Measurements from ENCODE around the gene PPP4C. TPM values are rescaled to one million over a fixed set of nuclear protein-coding genes. Genes with fewer than 3 reads are reported as not detected.

Gene PPP4C
- total RNA-seq, 4 donors from 2014 or later: 49.8 to 59.1 (median 56.3) TPM

DNA sequence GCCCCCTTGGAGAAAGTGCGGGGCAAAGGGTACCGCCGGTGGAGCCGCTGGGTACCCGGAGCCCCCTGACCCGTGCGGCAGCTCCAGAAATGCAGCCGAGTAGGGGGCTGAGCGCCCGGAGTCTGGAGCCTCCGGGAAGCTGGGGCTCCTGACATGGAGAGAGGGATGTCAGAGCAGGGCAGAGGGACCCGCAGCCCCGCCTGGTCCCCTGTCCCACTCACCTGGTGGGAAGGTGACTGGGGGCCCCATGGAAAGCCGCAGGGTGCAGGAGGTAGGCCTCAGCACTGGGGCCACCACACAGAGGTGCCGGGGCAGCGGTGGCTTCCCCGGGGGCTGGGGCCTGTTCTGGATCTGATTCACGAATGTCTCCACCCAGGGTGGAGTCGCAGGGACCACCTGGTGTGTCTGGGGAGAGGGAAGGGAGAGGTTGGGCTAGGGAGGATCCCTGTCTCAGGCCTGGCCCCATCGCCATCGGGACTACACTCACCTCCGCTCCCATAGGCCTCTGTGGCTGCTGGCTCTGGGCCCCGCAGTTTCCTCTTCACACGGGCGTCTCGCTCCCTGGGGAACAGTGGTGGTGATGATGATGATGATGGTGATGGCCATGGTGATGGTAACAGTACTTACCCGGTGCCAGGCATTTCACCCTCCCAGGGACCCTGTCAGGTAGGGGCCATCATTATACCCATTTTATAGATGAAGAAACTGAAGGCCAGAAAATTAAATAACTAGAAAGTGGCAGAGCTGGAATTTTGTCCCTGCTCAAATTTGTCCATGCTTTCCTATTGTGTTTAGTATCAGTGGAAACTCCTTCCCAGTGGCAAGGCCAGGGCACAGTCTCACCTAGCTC is 10.7 kb downstream of the PPP4C start:
- TF ChIP-seq, protein P1, sequence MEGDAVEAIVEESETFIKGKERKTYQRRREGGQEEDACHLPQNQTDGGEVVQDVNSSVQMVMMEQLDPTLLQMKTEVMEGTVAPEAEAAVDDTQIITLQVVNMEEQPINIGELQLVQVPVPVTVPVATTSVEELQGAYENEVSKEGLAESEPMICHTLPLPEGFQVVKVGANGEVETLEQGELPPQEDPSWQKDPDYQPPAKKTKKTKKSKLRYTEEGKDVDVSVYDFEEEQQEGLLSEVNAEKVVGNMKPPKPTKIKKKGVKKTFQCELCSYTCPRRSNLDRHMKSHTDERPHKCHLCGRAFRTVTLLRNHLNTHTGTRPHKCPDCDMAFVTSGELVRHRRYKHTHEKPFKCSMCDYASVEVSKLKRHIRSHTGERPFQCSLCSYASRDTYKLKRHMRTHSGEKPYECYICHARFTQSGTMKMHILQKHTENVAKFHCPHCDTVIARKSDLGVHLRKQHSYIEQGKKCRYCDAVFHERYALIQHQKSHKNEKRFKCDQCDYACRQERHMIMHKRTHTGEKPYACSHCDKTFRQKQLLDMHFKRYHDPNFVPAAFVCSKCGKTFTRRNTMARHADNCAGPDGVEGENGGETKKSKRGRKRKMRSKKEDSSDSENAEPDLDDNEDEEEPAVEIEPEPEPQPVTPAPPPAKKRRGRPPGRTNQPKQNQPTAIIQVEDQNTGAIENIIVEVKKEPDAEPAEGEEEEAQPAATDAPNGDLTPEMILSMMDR (IDR thresholded peaks at IDR 0.05): no peak
- DNase-seq (ENCODE audit: low spot score) (no peak), ATAC-seq (ENCODE audit: low FRiP score) (no peak)

DNA sequence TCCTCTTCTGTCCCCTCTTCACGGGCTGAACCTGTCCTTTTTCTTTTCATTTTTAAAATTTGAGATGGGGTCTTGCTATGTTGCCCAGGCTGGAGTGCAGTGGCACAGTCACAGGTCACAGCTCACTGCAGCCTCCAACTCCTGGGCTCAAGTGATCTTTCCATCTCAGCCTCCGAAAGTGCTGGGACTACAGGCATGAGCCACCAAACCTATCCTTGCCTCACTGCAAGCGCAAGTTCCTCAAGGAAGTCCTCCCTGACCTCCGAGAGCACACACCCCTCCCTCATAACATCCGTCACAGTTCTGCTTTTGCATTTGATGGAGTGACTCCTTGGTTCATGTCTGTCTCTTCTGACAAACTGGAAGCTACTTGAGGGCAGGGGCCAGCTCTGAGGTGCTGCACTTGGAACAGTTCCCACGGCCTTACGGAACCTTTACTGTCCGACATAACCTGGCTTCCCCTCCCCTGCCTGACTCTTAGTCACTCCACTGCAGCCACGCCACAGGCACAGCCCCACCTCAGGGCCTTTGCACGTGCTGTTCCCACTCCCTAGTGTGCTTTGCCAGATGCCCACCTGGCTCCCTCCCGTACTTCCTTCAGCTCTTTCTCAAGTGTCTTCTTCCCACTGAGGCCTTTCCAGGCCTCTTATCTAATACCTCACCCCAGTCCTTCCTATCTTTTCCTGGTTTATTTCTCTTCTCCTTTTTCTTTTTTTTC is 11.5 kb downstream of the PPP4C start:
- no peak for DNase-seq (ENCODE audit: low spot score)
- TF ChIP-seq, protein P1 (IDR thresholded peaks at IDR 0.05): no peak
- ATAC-seq (ENCODE audit: low FRiP score): no peak

DNA sequence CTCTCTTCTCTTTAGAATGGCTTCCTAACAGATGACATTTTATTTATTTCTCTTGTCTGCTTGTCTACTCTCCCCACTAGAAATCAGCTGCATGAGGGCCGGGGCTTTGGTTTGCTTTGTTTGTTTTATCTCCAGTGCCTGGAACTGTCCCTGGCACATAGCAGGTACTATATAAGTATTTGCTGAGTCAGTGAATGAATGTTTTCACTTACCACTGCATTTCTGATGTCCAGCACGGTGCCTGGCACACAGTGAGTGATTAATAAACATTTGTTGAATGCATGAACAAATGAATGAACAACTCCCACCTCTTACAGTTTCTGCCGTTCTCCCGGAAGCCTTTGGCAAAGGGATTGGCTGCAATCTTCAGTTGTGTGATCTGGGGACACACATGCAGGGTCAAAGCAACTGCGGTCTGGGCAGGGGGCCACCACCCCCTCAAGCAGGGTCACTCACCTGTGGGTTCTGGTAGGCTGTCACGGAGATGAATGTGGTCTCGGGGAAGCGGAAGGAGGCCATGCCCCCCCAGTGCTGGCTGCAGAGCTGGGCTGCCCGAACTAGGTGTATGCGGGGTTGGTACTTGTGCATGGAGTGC is 12.5 kb downstream of the PPP4C start:
- DNase-seq (ENCODE audit: low spot score) (no peak), ATAC-seq (ENCODE audit: low FRiP score) (no peak)
- TF ChIP-seq, protein P1 (IDR thresholded peaks at IDR 0.05): no peak

DNA sequence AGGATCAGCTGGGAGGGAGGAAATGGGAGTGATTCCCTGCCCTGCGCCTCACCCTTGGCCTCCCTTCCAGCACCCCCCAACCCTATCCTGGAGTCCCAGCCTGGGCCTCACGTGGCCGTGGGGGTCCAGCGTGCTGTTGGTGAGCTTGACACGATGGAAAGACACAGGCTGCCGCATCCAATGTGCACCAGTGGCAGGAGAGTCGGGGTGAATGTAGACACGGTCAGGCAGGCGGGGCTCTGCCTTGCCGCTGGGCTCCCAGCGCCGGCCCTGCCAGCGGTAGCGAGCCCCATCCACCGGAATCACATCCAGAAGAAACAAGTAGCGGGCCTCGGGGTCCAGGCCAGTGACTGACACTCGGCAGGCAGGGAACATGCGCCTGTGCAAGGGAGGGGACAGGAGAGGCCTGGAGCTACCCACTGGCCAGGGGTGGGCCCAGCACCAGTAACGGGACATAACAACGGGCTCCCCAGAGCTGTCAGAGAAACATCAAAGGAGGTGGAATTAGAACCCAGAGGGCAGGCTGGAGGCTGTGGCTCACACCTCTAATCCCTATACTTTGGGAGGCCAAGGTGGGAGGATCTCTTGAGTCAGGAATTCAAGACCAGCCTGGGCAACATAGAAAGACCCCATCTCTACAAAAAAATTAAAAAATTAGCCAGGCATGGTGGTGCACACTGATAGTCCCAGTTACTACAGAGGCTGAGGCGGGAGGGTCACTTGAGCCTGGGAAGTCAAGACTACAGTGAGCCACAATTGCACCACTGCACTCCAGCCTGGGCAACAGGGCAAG is 13.2 kb downstream of the PPP4C start:
- DNase-seq (ENCODE audit: low spot score): no peak
- TF ChIP-seq, protein P1 (IDR thresholded peaks at IDR 0.05): no peak
- ATAC-seq (ENCODE audit: low FRiP score): no peak

DNA sequence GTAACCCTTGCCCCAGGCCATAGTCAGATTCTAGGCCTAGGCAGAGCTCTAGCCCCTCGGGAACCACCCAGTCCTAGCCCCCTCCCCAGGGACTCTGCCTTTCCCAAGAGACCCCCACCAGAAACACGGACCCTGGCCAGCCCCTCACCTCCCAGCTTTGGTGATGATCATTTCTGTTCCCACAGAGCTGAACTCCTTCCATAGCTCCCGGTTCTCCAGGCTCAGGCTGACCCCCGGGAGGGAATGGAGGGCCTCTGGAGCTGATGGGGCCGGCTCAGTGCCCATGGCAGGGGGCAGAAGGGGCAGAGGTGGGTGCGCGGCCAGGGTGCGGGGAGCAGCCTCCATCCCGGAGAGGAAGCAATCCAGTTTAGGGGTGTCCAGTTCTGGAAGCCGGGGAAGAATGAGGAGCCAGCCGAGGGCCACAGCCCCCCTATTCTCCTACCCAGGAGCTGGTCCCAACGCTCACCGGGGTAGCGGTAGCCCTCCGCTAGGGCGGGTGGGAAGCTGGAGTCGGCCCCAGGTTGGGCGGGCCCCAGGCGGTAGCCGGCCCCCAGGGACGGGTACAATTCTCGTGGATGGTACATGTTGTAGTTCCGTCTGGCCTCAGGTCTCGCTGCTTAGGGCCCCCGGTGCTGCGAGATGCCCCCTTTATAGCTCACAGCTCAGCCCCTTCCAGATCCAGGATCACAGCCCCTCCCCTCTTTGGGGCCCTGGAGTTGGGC is 15.0 kb downstream of the PPP4C start:
- TF ChIP-seq, protein P1 (IDR thresholded peaks at IDR 0.05): no peak
- DNase-seq (ENCODE audit: low spot score) (no peak), ATAC-seq (ENCODE audit: low FRiP score) (no peak)
